Measurements from ENCODE around the gene GLIPR2. TPM values are rescaled to one million over a fixed set of nuclear protein-coding genes. Genes with fewer than 3 reads are reported as not detected.

The GLIPR2 gene
- total RNA-seq, 4 donors from 2014 or later, result 8.6 to 31.4 (median 11.6) TPM

DNA sequence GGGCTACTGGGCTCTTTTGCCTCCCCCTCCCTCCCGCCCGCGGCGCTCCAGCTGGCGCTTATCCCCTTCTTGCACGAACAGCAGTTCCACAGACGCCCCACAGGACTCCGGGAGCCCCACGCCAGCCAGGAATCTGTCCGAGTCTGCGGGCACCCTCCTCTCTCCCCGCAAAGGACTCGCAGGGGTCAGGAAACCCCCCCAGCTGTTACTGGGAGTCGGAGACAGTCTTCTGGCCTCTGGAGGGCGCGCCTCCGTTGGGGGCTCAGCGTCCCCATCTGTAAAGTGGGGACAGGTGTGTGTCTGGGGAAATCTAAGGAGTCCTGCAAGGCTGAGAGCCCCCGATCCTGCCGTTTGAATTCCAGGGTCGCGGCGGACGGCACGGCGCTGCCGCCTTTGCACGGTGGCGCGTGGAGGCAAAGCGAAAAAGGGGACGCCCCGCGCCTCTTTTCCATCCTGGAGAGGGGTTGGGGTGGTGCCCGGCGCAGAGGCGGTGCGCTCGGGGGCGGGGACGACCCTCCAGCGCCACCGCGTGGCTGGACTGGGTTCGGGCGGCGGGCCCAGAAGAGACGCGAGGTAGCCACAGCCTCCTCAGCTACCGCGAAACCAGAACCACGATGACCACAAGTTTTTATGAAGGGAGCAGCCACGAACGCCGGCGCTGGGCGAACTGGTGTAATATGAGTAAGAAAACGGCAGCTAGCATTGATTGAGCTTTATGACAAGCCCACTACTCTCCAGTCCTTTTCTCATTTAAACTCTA is 29.8 kb downstream of the GLIPR2 start:
- no peak for TF ChIP-seq POLR2A (IDR thresholded peaks at IDR 0.05)
- TF ChIP-seq, protein P1, sequence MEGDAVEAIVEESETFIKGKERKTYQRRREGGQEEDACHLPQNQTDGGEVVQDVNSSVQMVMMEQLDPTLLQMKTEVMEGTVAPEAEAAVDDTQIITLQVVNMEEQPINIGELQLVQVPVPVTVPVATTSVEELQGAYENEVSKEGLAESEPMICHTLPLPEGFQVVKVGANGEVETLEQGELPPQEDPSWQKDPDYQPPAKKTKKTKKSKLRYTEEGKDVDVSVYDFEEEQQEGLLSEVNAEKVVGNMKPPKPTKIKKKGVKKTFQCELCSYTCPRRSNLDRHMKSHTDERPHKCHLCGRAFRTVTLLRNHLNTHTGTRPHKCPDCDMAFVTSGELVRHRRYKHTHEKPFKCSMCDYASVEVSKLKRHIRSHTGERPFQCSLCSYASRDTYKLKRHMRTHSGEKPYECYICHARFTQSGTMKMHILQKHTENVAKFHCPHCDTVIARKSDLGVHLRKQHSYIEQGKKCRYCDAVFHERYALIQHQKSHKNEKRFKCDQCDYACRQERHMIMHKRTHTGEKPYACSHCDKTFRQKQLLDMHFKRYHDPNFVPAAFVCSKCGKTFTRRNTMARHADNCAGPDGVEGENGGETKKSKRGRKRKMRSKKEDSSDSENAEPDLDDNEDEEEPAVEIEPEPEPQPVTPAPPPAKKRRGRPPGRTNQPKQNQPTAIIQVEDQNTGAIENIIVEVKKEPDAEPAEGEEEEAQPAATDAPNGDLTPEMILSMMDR (IDR thresholded peaks at IDR 0.05), result peak; percentile 85 to 97 (median 93)
- Histone ChIP-seq H3K27ac (peak overlapping the region in 3 of 4 donors; percentile 43 to 67 (median 53)), H3K4me1 (peaks cover 0 to 12% (median 0%) of the 10 kb centered on the region in 4 donors), H3K27me3 (no peaks in the 10 kb centered on the region), H3K4me3 (peak overlapping the region; percentile 34 to 55 (median 51)), H3K9me3 (no peaks in the 10 kb centered on the region), H3K36me3 (no peaks in the 10 kb centered on the region)
- DNase-seq, result peak; percentile 72 to 92 (median 90)

DNA sequence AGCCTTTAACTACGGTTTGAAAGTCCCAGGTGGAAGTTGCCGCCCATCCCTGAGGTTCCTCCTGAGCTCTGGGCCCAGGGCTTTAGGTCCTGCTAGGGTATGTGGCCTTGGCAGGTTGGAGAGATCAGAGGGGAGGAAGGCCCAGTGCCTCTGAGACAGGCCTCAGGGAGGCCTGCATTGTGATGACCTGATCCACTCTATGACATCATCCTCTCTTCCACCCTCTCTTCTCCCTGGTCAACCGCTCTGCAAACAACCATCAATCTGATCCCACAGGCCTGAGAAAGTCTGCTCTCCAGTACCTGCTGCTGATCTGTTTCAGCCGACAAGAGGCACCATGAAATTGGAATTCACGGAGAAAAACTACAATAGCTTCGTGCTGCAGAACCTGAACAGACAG is 32.6 kb downstream of the GLIPR2 start, which contains the start of gene CCIN:
CCIN (plus strand) TSS at position 223 of the 400 bp plus-strand sequence; CDS start at position 338, 115 bp downstream.
- TF ChIP-seq, protein P1 (IDR thresholded peaks at IDR 0.05), result no peak
- no peak for TF ChIP-seq POLR2A (IDR thresholded peaks at IDR 0.05)
- H3K4me1 ChIP-seq, result peaks cover 0 to 4% (median 0%) of the 10 kb centered on the region in 4 donors
- H3K27ac ChIP-seq, result no peak within 1 kb of the TSS

DNA sequence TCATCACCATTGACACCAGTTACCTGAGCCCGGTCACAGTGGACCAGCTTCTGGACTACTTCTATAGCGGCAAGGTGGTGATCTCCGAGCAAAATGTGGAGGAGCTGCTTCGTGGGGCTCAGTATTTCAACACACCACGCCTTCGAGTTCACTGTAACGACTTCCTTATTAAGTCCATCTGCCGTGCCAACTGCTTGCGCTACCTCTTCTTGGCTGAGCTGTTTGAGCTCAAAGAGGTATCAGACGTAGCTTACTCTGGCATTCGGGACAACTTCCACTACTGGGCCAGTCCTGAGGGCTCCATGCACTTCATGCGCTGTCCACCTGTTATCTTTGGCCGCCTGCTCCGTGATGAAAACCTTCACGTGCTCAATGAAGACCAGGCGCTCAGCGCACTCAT is 33.2 kb downstream of the GLIPR2 start:
- Histone ChIP-seq H3K36me3 (no peaks in the 10 kb centered on the region), H3K27me3 (no peaks in the 10 kb centered on the region), H3K27ac (no peak overlapping the region), H3K4me3 (no peak overlapping the region), H3K4me1 (peaks cover 0 to 4% (median 0%) of the 10 kb centered on the region in 4 donors), H3K9me3 (no peaks in the 10 kb centered on the region)
- TF ChIP-seq, protein P1 (IDR thresholded peaks at IDR 0.05), result no peak
- no peak for TF ChIP-seq POLR2A (IDR thresholded peaks at IDR 0.05)
- no peak for DNase-seq

More for the DNA sequence above, 32.6 kb downstream of the GLIPR2 start, which contains the start of gene CCIN:
- H3K27me3 ChIP-seq, result no peaks in the 10 kb centered on the region
- H3K36me3 ChIP-seq, result no peaks in the 10 kb centered on the region
- H3K9me3 ChIP-seq, result no peaks in the 10 kb centered on the region
- no peak for DNase-seq
- no peak within 1 kb of the TSS for H3K4me3 ChIP-seq

DNA sequence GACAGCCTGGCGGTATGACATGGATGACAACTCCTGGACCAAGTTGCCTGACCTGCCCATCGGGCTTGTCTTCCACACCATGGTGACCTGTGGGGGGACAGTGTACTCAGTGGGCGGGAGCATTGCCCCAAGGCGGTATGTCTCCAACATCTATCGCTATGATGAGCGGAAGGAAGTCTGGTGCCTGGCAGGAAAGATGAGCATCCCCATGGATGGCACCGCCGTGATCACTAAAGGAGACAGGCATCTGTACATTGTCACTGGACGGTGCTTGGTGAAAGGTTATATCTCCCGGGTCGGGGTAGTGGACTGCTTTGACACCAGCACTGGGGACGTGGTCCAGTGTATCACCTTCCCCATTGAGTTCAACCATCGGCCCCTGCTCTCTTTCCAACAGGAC is 34.0 kb downstream of the GLIPR2 start:
- no peaks in the 10 kb centered on the region for H3K9me3 ChIP-seq
- H3K4me3 ChIP-seq, result no peak overlapping the region
- TF ChIP-seq POLR2A (IDR thresholded peaks at IDR 0.05), result no peak
- TF ChIP-seq, protein P1 (IDR thresholded peaks at IDR 0.05), result no peak
- no peaks in the 10 kb centered on the region for H3K27me3 ChIP-seq
- no peak overlapping the region for H3K27ac ChIP-seq
- H3K4me1 ChIP-seq, result peaks cover 0 to 4% (median 0%) of the 10 kb centered on the region in 4 donors
- no peak for DNase-seq
- no peaks in the 10 kb centered on the region for H3K36me3 ChIP-seq

DNA sequence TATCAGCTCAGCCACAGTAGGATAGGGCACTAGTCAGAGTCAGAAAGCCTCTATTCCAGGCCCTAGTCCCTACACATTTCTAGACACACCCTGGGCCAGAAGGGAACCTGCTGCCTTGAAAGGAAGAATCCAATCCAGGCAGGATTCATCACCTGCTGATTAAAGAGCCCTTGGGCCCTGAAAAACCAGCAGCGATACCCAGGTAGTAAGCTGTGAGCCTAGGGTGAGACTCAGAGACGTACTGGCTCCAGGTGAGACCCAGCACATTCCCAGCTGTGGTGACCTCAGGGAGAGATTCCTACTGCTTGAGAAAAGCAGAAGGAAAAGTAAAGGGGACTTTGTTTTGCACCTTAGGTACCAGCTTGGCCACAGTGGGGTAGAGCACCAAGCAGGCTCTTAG is 37.3 kb downstream of the GLIPR2 start:
- no peaks in the 10 kb centered on the region for H3K4me1 ChIP-seq
- DNase-seq, result no peak
- no peaks in the 10 kb centered on the region for H3K36me3 ChIP-seq
- H3K27me3 ChIP-seq, result no peaks in the 10 kb centered on the region
- no peak overlapping the region for H3K4me3 ChIP-seq
- TF ChIP-seq POLR2A (IDR thresholded peaks at IDR 0.05), result no peak
- TF ChIP-seq, protein P1 (IDR thresholded peaks at IDR 0.05), result no peak
- H3K9me3 ChIP-seq, result no peaks in the 10 kb centered on the region
- H3K27ac ChIP-seq, result no peak overlapping the region
